ENCODE data around the gene ETV7.

ETV7 gene

DNA sequence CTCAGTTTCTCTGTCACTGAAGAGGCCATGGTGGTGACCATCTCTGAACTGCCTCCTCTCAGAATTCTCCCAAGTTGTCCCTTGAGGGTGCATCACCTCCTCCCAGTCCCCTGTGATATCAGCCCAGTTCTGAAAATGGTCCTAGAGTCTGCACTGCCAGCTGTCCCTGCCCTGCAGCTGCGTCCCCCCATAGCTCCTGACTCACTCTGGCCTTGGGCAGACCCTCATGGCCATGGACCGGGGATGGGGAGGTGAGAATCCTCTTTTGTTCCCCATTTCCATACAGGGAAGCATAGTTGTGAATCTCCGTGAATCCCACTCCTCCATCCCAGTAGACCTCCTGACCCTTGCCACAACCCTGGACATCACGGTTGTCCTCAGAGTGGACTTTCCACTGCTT, 4.5 kb downstream of the ETV7 start:
- Histone ChIP-seq H3K79me2 (ENCODE audit: control insufficient read depth, insufficient read depth, low read length) (no peaks in the 10 kb centered on the region), H3K27me3 (ENCODE audit: insufficient read depth, low read length, poor library complexity) (peaks cover 25% of the 10 kb centered on the region), H3K4me3 (ENCODE audit: low read length) (no peak overlapping the region), H4K5ac (ENCODE audit: low read length) (no peak overlapping the region), H3K56ac (ENCODE audit: low read length) (no peak overlapping the region), H3K23ac (ENCODE audit: low read length) (no peak overlapping the region), H3K79me1 (ENCODE audit: low read length) (no peaks in the 10 kb centered on the region), H3K18ac (ENCODE audit: low read length) (no peak overlapping the region), H4K8ac (ENCODE audit: low read depth, low read length) (no peak overlapping the region), H2BK120ac (ENCODE audit: low read depth, low read length) (no peak overlapping the region), H2AK5ac (ENCODE audit: low read length) (no peak overlapping the region), H3K4me1 (ENCODE audit: control insufficient read depth, low read depth, low read length) (no peaks in the 10 kb centered on the region), H3K9ac (ENCODE audit: low read length) (no peak overlapping the region), H3K36me3 (ENCODE audit: control insufficient read depth, insufficient read depth, low read length) (no peaks in the 10 kb centered on the region), H3K4me2 (ENCODE audit: low read length) (no peak overlapping the region), H2BK15ac (replicated peaks; ENCODE audit: low read depth) (no peak overlapping the region), H3K4ac (ENCODE audit: low read depth, low read length) (no peak overlapping the region), H3K27ac (ENCODE audit: low read depth, low read length) (no peak overlapping the region), H2BK5ac (ENCODE audit: low read length) (no peak overlapping the region)
- no peak for DNase-seq
- no CpG with 5 or more reads among the region's 4 CpGs for WGBS (ENCODE audit: extremely low coverage, insufficient coverage, low lambda C conversion rate)

DNA sequence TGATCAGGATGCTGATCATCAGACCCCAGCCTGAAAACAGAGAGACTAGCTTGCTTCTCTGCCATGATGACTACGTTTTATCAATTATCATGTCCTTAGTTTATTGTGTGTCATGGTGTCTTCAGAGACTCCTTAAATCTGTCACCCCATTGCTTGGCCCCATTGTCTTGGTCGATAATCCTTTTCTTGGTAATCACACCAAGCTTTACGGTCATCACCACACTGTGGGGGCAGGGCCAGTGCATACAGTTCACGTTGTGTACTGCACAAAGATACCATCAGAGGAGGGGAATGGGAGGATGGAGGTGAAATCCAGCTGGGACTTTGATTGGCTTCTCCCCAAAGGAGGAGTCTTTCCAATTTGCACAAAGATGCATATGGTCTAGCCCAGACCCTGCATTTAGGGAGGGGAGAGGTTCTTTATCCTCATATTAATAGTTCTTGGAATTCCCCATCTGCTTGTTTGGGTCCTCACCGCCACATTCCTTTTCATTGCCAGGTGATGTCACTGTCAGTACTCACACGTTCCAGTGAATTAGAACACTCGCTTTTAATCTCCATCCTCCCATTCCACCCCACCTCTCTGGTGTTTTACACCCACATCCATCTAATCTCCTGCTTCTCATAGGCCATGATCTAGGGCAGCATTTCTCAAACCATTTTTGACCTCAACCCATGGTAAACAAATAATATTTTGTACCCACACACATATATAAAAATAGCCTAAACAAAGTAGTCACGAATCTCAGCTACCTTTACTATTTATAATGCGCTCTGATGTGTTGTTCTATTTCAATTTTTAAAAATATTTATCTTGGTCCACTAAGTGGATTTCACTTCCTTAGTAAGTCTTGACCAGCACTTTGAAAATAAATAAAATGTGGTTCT, 5.7 kb downstream of the ETV7 start:
- H3K79me1 ChIP-seq (ENCODE audit: low read length): no peaks in the 10 kb centered on the region
- H3K27ac ChIP-seq (ENCODE audit: low read depth, low read length): no peak overlapping the region
- WGBS (ENCODE audit: extremely low coverage, insufficient coverage, low lambda C conversion rate): no CpG with 5 or more reads among the region's 9 CpGs
- no peaks in the 10 kb centered on the region for H3K4me1 ChIP-seq (ENCODE audit: control insufficient read depth, low read depth, low read length)
- no peak overlapping the region for H3K4me2 ChIP-seq (ENCODE audit: low read length)
- H3K56ac ChIP-seq (ENCODE audit: low read length): no peak overlapping the region
- H4K8ac ChIP-seq (ENCODE audit: low read depth, low read length): no peak overlapping the region
- H3K4ac ChIP-seq (ENCODE audit: low read depth, low read length): no peak overlapping the region
- H3K79me2 ChIP-seq (ENCODE audit: control insufficient read depth, insufficient read depth, low read length): no peaks in the 10 kb centered on the region
- H2BK5ac ChIP-seq (ENCODE audit: low read length): no peak overlapping the region
- H4K5ac ChIP-seq (ENCODE audit: low read length): no peak overlapping the region
- H2BK15ac ChIP-seq (replicated peaks; ENCODE audit: low read depth): no peak overlapping the region
- H3K27me3 ChIP-seq (ENCODE audit: insufficient read depth, low read length, poor library complexity): peaks cover 14% of the 10 kb centered on the region
- no peak overlapping the region for H3K23ac ChIP-seq (ENCODE audit: low read length)
- no peak overlapping the region for H2AK5ac ChIP-seq (ENCODE audit: low read length)
- no peak overlapping the region for H2BK120ac ChIP-seq (ENCODE audit: low read depth, low read length)
- H3K4me3 ChIP-seq (ENCODE audit: low read length): no peak overlapping the region
- H3K9ac ChIP-seq (ENCODE audit: low read length): no peak overlapping the region
- H3K18ac ChIP-seq (ENCODE audit: low read length): no peak overlapping the region
- DNase-seq: no peak
- H3K36me3 ChIP-seq (ENCODE audit: control insufficient read depth, insufficient read depth, low read length): no peaks in the 10 kb centered on the region

DNA sequence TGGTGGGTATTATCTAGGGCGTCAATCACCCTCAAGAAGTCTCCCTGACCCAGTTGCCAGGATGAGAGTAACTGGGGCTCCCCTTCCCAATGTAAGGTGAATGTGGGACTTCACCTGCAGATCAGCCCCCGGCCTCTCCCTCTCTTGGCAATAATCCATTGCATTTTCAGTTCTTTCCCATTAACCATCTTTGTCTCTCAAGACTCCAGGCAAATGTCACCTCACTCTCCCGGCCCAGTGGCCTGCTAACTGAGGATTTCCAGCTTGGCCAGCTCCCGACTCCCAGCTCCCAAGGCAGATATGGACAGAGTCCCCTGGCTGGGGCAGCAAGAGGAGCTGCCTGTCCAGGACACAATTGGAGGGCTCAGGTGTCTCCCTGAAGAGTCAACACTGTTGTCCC, 7.3 kb downstream of the ETV7 start:
- Histone ChIP-seq H3K4me1 (ENCODE audit: control insufficient read depth, low read depth, low read length) (no peaks in the 10 kb centered on the region), H3K4me3 (ENCODE audit: low read length) (no peak overlapping the region), H3K27ac (ENCODE audit: low read depth, low read length) (no peak overlapping the region), H3K56ac (ENCODE audit: low read length) (no peak overlapping the region), H3K23ac (ENCODE audit: low read length) (no peak overlapping the region), H2BK120ac (ENCODE audit: low read depth, low read length) (no peak overlapping the region), H2BK15ac (replicated peaks; ENCODE audit: low read depth) (no peak overlapping the region), H3K79me2 (ENCODE audit: control insufficient read depth, insufficient read depth, low read length) (no peaks in the 10 kb centered on the region), H3K4ac (ENCODE audit: low read depth, low read length) (no peak overlapping the region), H4K8ac (ENCODE audit: low read depth, low read length) (no peak overlapping the region), H3K4me2 (ENCODE audit: low read length) (no peak overlapping the region), H3K27me3 (ENCODE audit: insufficient read depth, low read length, poor library complexity) (peaks cover under 1% of the 10 kb centered on the region), H2BK5ac (ENCODE audit: low read length) (no peak overlapping the region), H3K18ac (ENCODE audit: low read length) (no peak overlapping the region), H4K5ac (ENCODE audit: low read length) (no peak overlapping the region), H3K9ac (ENCODE audit: low read length) (no peak overlapping the region), H3K79me1 (ENCODE audit: low read length) (no peaks in the 10 kb centered on the region), H2AK5ac (ENCODE audit: low read length) (no peak overlapping the region), H3K36me3 (ENCODE audit: control insufficient read depth, insufficient read depth, low read length) (no peaks in the 10 kb centered on the region)
- no CpG with 5 or more reads among the region's 4 CpGs for WGBS (ENCODE audit: extremely low coverage, insufficient coverage, low lambda C conversion rate)
- no peak for DNase-seq

DNA sequence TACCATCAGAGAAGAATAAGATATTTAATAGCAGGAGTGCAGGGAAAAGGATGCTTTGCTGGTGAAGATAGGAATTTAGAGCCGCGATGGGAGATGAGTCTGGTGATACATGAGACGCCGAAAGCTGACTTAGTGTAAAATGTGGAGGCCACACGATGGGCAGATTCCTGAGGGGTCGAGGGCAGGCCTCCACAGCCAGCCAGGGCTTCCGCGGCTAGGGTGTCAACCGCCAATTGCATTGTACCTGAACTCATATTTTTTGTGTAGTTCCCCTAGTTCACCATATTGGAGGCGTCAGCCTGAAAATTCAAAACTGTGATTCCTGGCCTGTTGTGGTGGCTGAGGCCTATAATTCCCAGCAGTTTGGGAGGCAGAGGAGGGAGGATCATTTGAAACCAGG, 8.5 kb downstream of the ETV7 start:
- Histone ChIP-seq H4K8ac (ENCODE audit: low read depth, low read length) (no peak overlapping the region), H3K9ac (ENCODE audit: low read length) (no peak overlapping the region), H3K36me3 (ENCODE audit: control insufficient read depth, insufficient read depth, low read length) (no peaks in the 10 kb centered on the region), H3K79me2 (ENCODE audit: control insufficient read depth, insufficient read depth, low read length) (no peaks in the 10 kb centered on the region), H2BK5ac (ENCODE audit: low read length) (no peak overlapping the region), H3K18ac (ENCODE audit: low read length) (no peak overlapping the region), H3K79me1 (ENCODE audit: low read length) (no peaks in the 10 kb centered on the region), H3K4me2 (ENCODE audit: low read length) (no peak overlapping the region), H3K27me3 (ENCODE audit: insufficient read depth, low read length, poor library complexity) (no peaks in the 10 kb centered on the region), H3K4ac (ENCODE audit: low read depth, low read length) (no peak overlapping the region), H3K23ac (ENCODE audit: low read length) (no peak overlapping the region), H2BK120ac (ENCODE audit: low read depth, low read length) (no peak overlapping the region), H3K4me1 (ENCODE audit: control insufficient read depth, low read depth, low read length) (no peaks in the 10 kb centered on the region), H3K56ac (ENCODE audit: low read length) (no peak overlapping the region), H4K5ac (ENCODE audit: low read length) (no peak overlapping the region), H3K27ac (ENCODE audit: low read depth, low read length) (no peak overlapping the region), H2BK15ac (replicated peaks; ENCODE audit: low read depth) (no peak overlapping the region), H2AK5ac (ENCODE audit: low read length) (no peak overlapping the region), H3K4me3 (ENCODE audit: low read length) (no peak overlapping the region)
- WGBS (ENCODE audit: extremely low coverage, insufficient coverage, low lambda C conversion rate): no CpG with 5 or more reads among the region's 10 CpGs
- DNase-seq: no peak

GRCh38 chr6:36378243-36378920, 9.1 kb downstream of the ETV7 start:
- Histone ChIP-seq H2BK120ac (ENCODE audit: low read depth, low read length) (no peak overlapping the region), H3K4ac (ENCODE audit: low read depth, low read length) (no peak overlapping the region), H3K79me2 (ENCODE audit: control insufficient read depth, insufficient read depth, low read length) (no peaks in the 10 kb centered on the region), H3K9ac (ENCODE audit: low read length) (no peak overlapping the region), H3K4me3 (ENCODE audit: low read length) (no peak overlapping the region), H2BK15ac (replicated peaks; ENCODE audit: low read depth) (no peak overlapping the region), H3K27ac (ENCODE audit: low read depth, low read length) (no peak overlapping the region), H2AK5ac (ENCODE audit: low read length) (no peak overlapping the region), H3K79me1 (ENCODE audit: low read length) (no peaks in the 10 kb centered on the region), H3K56ac (ENCODE audit: low read length) (no peak overlapping the region), H3K4me2 (ENCODE audit: low read length) (no peak overlapping the region), H3K18ac (ENCODE audit: low read length) (no peak overlapping the region), H4K8ac (ENCODE audit: low read depth, low read length) (no peak overlapping the region), H3K27me3 (ENCODE audit: insufficient read depth, low read length, poor library complexity) (no peaks in the 10 kb centered on the region), H3K23ac (ENCODE audit: low read length) (no peak overlapping the region), H4K5ac (ENCODE audit: low read length) (no peak overlapping the region), H2BK5ac (ENCODE audit: low read length) (no peak overlapping the region), H3K4me1 (ENCODE audit: control insufficient read depth, low read depth, low read length) (no peaks in the 10 kb centered on the region), H3K36me3 (ENCODE audit: control insufficient read depth, insufficient read depth, low read length) (no peaks in the 10 kb centered on the region)
- no CpG with 5 or more reads among the region's 4 CpGs for WGBS (ENCODE audit: extremely low coverage, insufficient coverage, low lambda C conversion rate)
- DNase-seq: no peak

All from mesendoderm (in vitro differentiated cells).